ENCODE results near the gene COMMD10.
A peak's percentile ranks its signal among the peaks of the same experiment; 100 is the strongest.

COMMD10 gene

GRCh38 chr5:116044073-116044472 lies 40.8 kb upstream of the COMMD10 start:
- no peak overlapping the region for H3K4me3 ChIP-seq (ENCODE audit: low read depth, low read length)
- DNase-seq (ENCODE audit: low read depth), result no peak
- TF ChIP-seq MAX (IDR thresholded peaks at IDR 0.05; ENCODE audit: low read depth, low read length) (no peak), MYC (IDR thresholded peaks at IDR 0.05; ENCODE audit: low read depth, low read length) (no peak), CTCF (IDR thresholded peaks at IDR 0.05; ENCODE audit: low read depth, low read length) (no peak), POLR2A (IDR thresholded peaks at IDR 0.05; ENCODE audit: extremely low read depth, insufficient read length) (no peak)

- H3K4me3 ChIP-seq (ENCODE audit: low read depth, low read length), result no peak overlapping the region
- TF ChIP-seq MAX (IDR thresholded peaks at IDR 0.05; ENCODE audit: low read depth, low read length) (no peak), MYC (IDR thresholded peaks at IDR 0.05; ENCODE audit: low read depth, low read length) (no peak), POLR2A (IDR thresholded peaks at IDR 0.05; ENCODE audit: extremely low read depth, insufficient read length) (no peak), CTCF (IDR thresholded peaks at IDR 0.05; ENCODE audit: low read depth, low read length) (no peak)
- no peak for DNase-seq (ENCODE audit: low read depth)
Observed at GRCh38 chr5:116045821-116046220, 39.0 kb upstream of the COMMD10 start.

GRCh38 chr5:116046261-116046660 lies 38.6 kb upstream of the COMMD10 start:
- H3K4me3 ChIP-seq (ENCODE audit: low read depth, low read length), result no peak overlapping the region
- no peak for DNase-seq (ENCODE audit: low read depth)
- TF ChIP-seq MAX (IDR thresholded peaks at IDR 0.05; ENCODE audit: low read depth, low read length), result no peak

- TF ChIP-seq POLR2A (IDR thresholded peaks at IDR 0.05; ENCODE audit: extremely low read depth, insufficient read length) (no peak), CTCF (IDR thresholded peaks at IDR 0.05; ENCODE audit: low read depth, low read length) (no peak), MAX (IDR thresholded peaks at IDR 0.05; ENCODE audit: low read depth, low read length) (no peak), MYC (IDR thresholded peaks at IDR 0.05; ENCODE audit: low read depth, low read length) (no peak)
Observed at GRCh38 chr5:116046823-116047222, 38.0 kb upstream of the COMMD10 start.

GRCh38 chr5:116058346-116058936 lies 26.4 kb upstream of the COMMD10 start:
- DNase-seq (ENCODE audit: low read depth), result peak; percentile 34
- TF ChIP-seq CTCF (IDR thresholded peaks at IDR 0.05; ENCODE audit: low read depth, low read length), result no peak
- TF ChIP-seq MYC (IDR thresholded peaks at IDR 0.05; ENCODE audit: low read depth, low read length), result no peak
- TF ChIP-seq POLR2A (IDR thresholded peaks at IDR 0.05; ENCODE audit: extremely low read depth, insufficient read length), result no peak
- TF ChIP-seq MAX (IDR thresholded peaks at IDR 0.05; ENCODE audit: low read depth, low read length), result no peak

More at GRCh38 chr5:116046823-116047222, 38.0 kb upstream of the COMMD10 start:
- H3K4me3 ChIP-seq (ENCODE audit: low read depth, low read length), result no peak overlapping the region
- no peak for DNase-seq (ENCODE audit: low read depth)

GRCh38 chr5:116062352-116062751 lies 22.5 kb upstream of the COMMD10 start:
- peak; percentile 35 for DNase-seq (ENCODE audit: low read depth)
- H3K4me3 ChIP-seq (ENCODE audit: low read depth, low read length), result no peak overlapping the region
- no peak for TF ChIP-seq CTCF (IDR thresholded peaks at IDR 0.05; ENCODE audit: low read depth, low read length)
- no peak for TF ChIP-seq MYC (IDR thresholded peaks at IDR 0.05; ENCODE audit: low read depth, low read length)
- no peak for TF ChIP-seq POLR2A (IDR thresholded peaks at IDR 0.05; ENCODE audit: extremely low read depth, insufficient read length)
- no peak for TF ChIP-seq MAX (IDR thresholded peaks at IDR 0.05; ENCODE audit: low read depth, low read length)

More at GRCh38 chr5:116058346-116058936, 26.4 kb upstream of the COMMD10 start:
- no peak overlapping the region for H3K4me3 ChIP-seq (ENCODE audit: low read depth, low read length)
